GM12873 (cell line): Measurements from ENCODE around the gene SAMD10.

Experiments
- CTCF ChIP-seq: IDR thresholded peaks from 2 replicates; pipeline ENCODE4 v1.5.1; 2012; ENCODE audit warnings: low read depth, mild to moderate bottlenecking, moderate library complexity, low read length, control low read depth; ENCODE audit not compliant: insufficient read depth; ENCODE audit errors: missing control alignments

Gene SAMD10

GRCh38 chr20:64022671-64023360 is 43.4 kb upstream of the SAMD10 start:
- no peak for TF ChIP-seq CTCF

GRCh38 chr20:64021124-64021975 is 41.9 kb upstream of the SAMD10 start:
- no peak for TF ChIP-seq CTCF

GRCh38 chr20:64015635-64016034 is 36.2 kb upstream of the SAMD10 start:
- no peak for TF ChIP-seq CTCF

GRCh38 chr20:64011366-64011779 is 31.9 kb upstream of the SAMD10 start:
- no peak for TF ChIP-seq CTCF

- no peak for TF ChIP-seq CTCF
Measured at GRCh38 chr20:64010711-64011237, 31.3 kb upstream of the SAMD10 start.

- TF ChIP-seq CTCF, result no peak
Measured at GRCh38 chr20:64009811-64010387, 30.5 kb upstream of the SAMD10 start.

GRCh38 chr20:64006902-64007301 is 27.5 kb upstream of the SAMD10 start:
- no peak for TF ChIP-seq CTCF
